ENCODE measurements around the gene KRTAP9-8. TPM values are rescaled to one million over a fixed set of nuclear protein-coding genes. Genes with fewer than 3 reads are reported as not detected.
"Not testable (repeated sequence)": the region's sequence is repeated elsewhere in the genome, so short reads cannot be mapped to it uniquely, and the experiment has no call there.

Gene KRTAP9-8
- total RNA-seq, 2 experiments from 2014 or later = not detected

DNA sequence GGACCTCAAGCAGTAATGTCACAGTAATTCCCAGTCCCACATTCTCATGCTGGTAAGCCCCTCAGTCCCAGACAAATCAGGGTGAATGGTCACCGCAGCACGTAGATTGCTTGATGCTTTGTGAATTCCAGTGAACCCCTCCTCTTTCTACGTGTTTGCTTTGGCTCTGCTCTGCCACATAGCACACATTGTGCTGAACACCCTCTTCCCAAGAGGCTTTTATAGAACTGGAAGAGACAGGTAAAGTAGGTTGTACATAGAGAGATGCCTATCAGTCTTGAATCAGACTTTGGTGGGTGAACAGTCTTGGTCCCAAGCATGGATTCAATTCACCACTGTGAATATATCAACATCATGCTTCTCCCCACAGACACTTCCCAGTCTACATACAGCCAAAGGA is 26.8 kb downstream of the KRTAP9-8 start:
- no peak overlapping the region for H3K4me3 ChIP-seq (ENCODE audit: low read depth, low read length, poor library complexity, severe bottlenecking)
- H3K36me3 ChIP-seq (ENCODE audit: insufficient read depth, low read length) = no peaks in the 10 kb centered on the region
- no peaks in the 10 kb centered on the region for H3K79me2 ChIP-seq (ENCODE audit: insufficient read depth, low read depth, low read length)
- no peak for TF ChIP-seq EZH2phosphoT487 (IDR thresholded peaks at IDR 0.05; ENCODE audit: borderline replicate concordance, low read depth, low read length)
- TF ChIP-seq, protein P1, sequence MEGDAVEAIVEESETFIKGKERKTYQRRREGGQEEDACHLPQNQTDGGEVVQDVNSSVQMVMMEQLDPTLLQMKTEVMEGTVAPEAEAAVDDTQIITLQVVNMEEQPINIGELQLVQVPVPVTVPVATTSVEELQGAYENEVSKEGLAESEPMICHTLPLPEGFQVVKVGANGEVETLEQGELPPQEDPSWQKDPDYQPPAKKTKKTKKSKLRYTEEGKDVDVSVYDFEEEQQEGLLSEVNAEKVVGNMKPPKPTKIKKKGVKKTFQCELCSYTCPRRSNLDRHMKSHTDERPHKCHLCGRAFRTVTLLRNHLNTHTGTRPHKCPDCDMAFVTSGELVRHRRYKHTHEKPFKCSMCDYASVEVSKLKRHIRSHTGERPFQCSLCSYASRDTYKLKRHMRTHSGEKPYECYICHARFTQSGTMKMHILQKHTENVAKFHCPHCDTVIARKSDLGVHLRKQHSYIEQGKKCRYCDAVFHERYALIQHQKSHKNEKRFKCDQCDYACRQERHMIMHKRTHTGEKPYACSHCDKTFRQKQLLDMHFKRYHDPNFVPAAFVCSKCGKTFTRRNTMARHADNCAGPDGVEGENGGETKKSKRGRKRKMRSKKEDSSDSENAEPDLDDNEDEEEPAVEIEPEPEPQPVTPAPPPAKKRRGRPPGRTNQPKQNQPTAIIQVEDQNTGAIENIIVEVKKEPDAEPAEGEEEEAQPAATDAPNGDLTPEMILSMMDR (conservative IDR thresholded peaks at IDR 0.05; ENCODE audit: low read length) = no peak
- no peak overlapping the region for H3K4me2 ChIP-seq (ENCODE audit: low read length)
- ChIA-PET POLR2A (no interaction called here), CTCF (ENCODE audit: unreplicated experiment) (no interaction called here)
- H2AFZ ChIP-seq (ENCODE audit: low read length) = no peak overlapping the region
- no peaks in the 10 kb centered on the region for H3K9me2 ChIP-seq (ENCODE audit: insufficient read depth, low read length)
- no TSS peak for BruUV-seq (replicated peaks)
- intact Hi-C loops (cut with micrococcal nuclease; ENCODE audit: unreplicated experiment) = no loop called here
- no peaks in the 10 kb centered on the region for H3K9me3 ChIP-seq (ENCODE audit: low read length)
- H4K20me1 ChIP-seq (ENCODE audit: insufficient read depth, low read length) = no peaks in the 10 kb centered on the region
- H3K27ac ChIP-seq (ENCODE audit: low read depth, low read length, poor library complexity, severe bottlenecking) = no peak overlapping the region
- no peak for DNase-seq (ENCODE audit: low spot score)
- H3K4me1 ChIP-seq (ENCODE audit: insufficient read depth, low read length, poor library complexity, severe bottlenecking) = no peaks in the 10 kb centered on the region

DNA sequence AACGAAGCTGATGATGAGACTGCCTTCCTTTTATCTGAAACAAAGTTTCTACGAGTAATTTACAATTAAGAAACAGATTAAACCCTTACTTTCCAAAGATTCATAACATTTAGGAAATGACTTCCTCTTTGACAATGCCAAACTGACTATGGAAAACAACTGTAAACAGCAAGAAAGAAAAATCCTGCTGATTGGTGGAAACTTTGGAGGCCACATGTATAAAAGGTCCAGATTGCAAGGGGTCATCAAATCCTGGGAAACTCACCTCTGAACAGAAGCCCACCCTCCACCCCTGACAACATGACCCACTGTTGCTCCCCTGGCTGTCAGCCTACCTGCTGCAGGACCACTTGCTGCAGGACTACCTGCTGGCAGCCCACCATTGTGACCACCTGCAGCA is 27.3 kb downstream of the KRTAP9-8 start, which contains the start of gene KRTAP9-6:
Gene KRTAP9-6, plus strand, starts transcription at position 301 of the 400 bp plus-strand sequence. Its CDS starts 0 bp downstream, at position 301.
- Histone ChIP-seq H3K4me2 (ENCODE audit: low read length) (no peak within 1 kb of the TSS), H2AFZ (ENCODE audit: low read length) (no peak within 1 kb of the TSS), H3K4me1 (ENCODE audit: insufficient read depth, low read length, poor library complexity, severe bottlenecking) (no peaks in the 10 kb centered on the region), H3K9me2 (ENCODE audit: insufficient read depth, low read length) (no peaks in the 10 kb centered on the region), H4K20me1 (ENCODE audit: insufficient read depth, low read length) (no peaks in the 10 kb centered on the region), H3K27ac (ENCODE audit: low read depth, low read length, poor library complexity, severe bottlenecking) (no peak within 1 kb of the TSS), H3K4me3 (ENCODE audit: low read depth, low read length, poor library complexity, severe bottlenecking) (no peak within 1 kb of the TSS), H3K9me3 (ENCODE audit: low read length) (no peaks in the 10 kb centered on the region), H3K36me3 (ENCODE audit: insufficient read depth, low read length) (no peaks in the 10 kb centered on the region), H3K79me2 (ENCODE audit: insufficient read depth, low read depth, low read length) (no peaks in the 10 kb centered on the region)
- POLR2A ChIA-PET = no interaction called here
- TF ChIP-seq, protein P1 (conservative IDR thresholded peaks at IDR 0.05; ENCODE audit: low read length) = no peak
- no peak for TF ChIP-seq EZH2phosphoT487 (IDR thresholded peaks at IDR 0.05; ENCODE audit: borderline replicate concordance, low read depth, low read length)
- CTCF ChIA-PET (ENCODE audit: unreplicated experiment) = no interaction called here
- intact Hi-C loops (cut with micrococcal nuclease; ENCODE audit: unreplicated experiment) = no loop called here
- no TSS peak for BruUV-seq (replicated peaks)
- no peak for DNase-seq (ENCODE audit: low spot score)

DNA sequence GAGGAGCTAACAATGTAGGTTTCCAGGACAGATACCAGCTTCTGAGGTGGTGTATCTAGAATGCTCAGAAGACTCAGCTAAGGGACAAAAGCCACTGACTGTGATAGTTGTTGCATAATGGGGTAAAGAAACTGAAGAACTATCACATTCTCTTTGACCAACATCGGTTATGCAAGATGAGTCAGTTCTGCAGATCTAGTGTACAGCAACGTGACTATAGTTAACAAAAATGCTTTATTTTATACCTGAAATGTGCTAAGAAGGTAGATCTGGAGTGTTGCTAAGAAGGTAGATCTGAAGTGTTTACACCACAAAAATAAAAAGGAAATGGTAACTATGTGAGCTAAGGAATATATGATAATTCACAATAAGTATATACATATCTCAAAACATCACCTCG is 29.9 kb downstream of the KRTAP9-8 start:
- no peaks in the 10 kb centered on the region for H4K20me1 ChIP-seq (ENCODE audit: insufficient read depth, low read length)
- DNase-seq (ENCODE audit: low spot score) = no peak
- H3K79me2 ChIP-seq (ENCODE audit: insufficient read depth, low read depth, low read length) = no peaks in the 10 kb centered on the region
- POLR2A ChIA-PET = no interaction called here
- no peak overlapping the region for H3K27ac ChIP-seq (ENCODE audit: low read depth, low read length, poor library complexity, severe bottlenecking)
- no peak overlapping the region for H3K4me2 ChIP-seq (ENCODE audit: low read length)
- TF ChIP-seq, protein P1 (conservative IDR thresholded peaks at IDR 0.05; ENCODE audit: low read length) = no peak
- TF ChIP-seq EZH2phosphoT487 (IDR thresholded peaks at IDR 0.05; ENCODE audit: borderline replicate concordance, low read depth, low read length) = no peak
- no peaks in the 10 kb centered on the region for H3K9me2 ChIP-seq (ENCODE audit: insufficient read depth, low read length)
- no peak overlapping the region for H2AFZ ChIP-seq (ENCODE audit: low read length)
- no peak overlapping the region for H3K4me3 ChIP-seq (ENCODE audit: low read depth, low read length, poor library complexity, severe bottlenecking)
- intact Hi-C loops (cut with micrococcal nuclease; ENCODE audit: unreplicated experiment) = no loop called here
- no peaks in the 10 kb centered on the region for H3K36me3 ChIP-seq (ENCODE audit: insufficient read depth, low read length)
- no peaks in the 10 kb centered on the region for H3K9me3 ChIP-seq (ENCODE audit: low read length)
- no peaks in the 10 kb centered on the region for H3K4me1 ChIP-seq (ENCODE audit: insufficient read depth, low read length, poor library complexity, severe bottlenecking)
- no TSS peak for BruUV-seq (replicated peaks)
- CTCF ChIA-PET (ENCODE audit: unreplicated experiment) = no interaction called here

DNA sequence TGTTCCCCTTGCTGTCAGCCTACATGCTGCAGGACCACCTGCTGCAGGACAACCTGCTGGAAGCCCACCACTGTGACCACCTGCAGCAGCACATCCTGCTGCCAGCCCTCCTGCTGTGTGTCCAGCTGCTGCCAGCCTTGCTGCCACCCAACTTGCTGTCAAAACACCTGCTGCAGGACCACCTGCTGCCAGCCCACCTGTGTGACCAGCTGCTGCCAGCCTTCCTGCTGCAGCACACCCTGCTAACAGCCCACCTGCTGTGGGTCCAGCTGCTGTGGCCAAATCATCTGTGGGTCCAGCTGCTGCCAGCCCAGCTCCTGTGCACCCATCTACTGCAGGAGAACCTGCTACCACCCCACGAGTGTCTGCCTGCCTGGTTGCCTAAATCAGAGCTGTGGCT is 33.5 kb downstream of the KRTAP9-8 start:
- POLR2A ChIA-PET; H3K4me3 ChIP-seq (ENCODE audit: low read depth, low read length, poor library complexity, severe bottlenecking); H3K79me2 ChIP-seq (ENCODE audit: insufficient read depth, low read depth, low read length); H2AFZ ChIP-seq (ENCODE audit: low read length); H3K9me3 ChIP-seq (ENCODE audit: low read length); CTCF ChIA-PET (ENCODE audit: unreplicated experiment); H4K20me1 ChIP-seq (ENCODE audit: insufficient read depth, low read length); H3K27ac ChIP-seq (ENCODE audit: low read depth, low read length, poor library complexity, severe bottlenecking); BruUV-seq (replicated peaks); DNase-seq (ENCODE audit: low spot score); intact Hi-C loops (cut with micrococcal nuclease; ENCODE audit: unreplicated experiment); H3K36me3 ChIP-seq (ENCODE audit: insufficient read depth, low read length); H3K4me2 ChIP-seq (ENCODE audit: low read length); H3K4me1 ChIP-seq (ENCODE audit: insufficient read depth, low read length, poor library complexity, severe bottlenecking); H3K9me2 ChIP-seq (ENCODE audit: insufficient read depth, low read length): not testable (repeated sequence)
